GM21737 (cell line): ENCODE measurements around the gene FASLG.
"Not testable (repeated sequence)": the region's sequence is repeated elsewhere in the genome, so short reads cannot be mapped to it uniquely, and the experiment has no call there.

Source experiments
- ATAC-seq: cut with Tn5 transposase; IDR thresholded peaks from one replicate; pipeline ENCODE4 v1.9.1; 2021; ENCODE audit warnings: mild to moderate bottlenecking, moderate library complexity; ENCODE audit not compliant: unreplicated experiment

The FASLG gene

DNA sequence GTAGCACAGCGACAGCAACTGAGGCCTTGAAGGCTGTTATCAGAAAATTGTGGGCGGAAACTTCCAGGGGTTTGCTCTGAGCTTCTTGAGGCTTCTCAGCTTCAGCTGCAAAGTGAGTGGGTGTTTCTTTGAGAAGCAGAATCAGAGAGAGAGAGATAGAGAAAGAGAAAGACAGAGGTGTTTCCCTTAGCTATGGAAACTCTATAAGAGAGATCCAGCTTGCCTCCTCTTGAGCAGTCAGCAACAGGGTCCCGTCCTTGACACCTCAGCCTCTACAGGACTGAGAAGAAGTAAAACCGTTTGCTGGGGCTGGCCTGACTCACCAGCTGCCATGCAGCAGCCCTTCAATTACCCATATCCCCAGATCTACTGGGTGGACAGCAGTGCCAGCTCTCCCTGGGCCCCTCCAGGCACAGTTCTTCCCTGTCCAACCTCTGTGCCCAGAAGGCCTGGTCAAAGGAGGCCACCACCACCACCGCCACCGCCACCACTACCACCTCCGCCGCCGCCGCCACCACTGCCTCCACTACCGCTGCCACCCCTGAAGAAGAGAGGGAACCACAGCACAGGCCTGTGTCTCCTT, at the start of gene FASLG:
Gene FASLG (plus strand): TSS at position 233 of the 583 bp plus-strand sequence. CDS start 99 bp downstream, at position 332.
- ATAC-seq, result no peak

GRCh38 chr1:172609528-172609927, 49.4 kb upstream of the FASLG start:
- no peak for ATAC-seq

DNA sequence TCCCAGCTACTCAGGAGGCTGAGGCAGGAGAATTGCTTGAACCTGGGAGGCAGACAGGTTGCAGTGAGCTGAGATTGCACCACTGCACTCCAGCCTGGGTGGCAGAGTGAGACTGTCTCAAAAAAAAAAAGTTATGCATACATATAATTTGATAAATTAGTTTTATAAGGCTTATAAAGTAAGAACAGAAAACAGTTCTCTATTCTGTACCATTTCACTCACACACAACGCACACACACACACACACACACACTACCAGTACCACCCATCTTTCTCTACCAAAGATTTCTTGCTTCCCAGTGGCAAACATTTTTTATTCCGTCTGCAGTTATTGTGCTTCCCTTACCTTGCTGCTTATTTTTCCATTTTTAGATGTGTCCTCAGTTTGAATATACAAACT, 46.4 kb upstream of the FASLG start:
- no peak for ATAC-seq

GRCh38 chr1:172613294-172613693, 45.6 kb upstream of the FASLG start:
- no peak for ATAC-seq

DNA sequence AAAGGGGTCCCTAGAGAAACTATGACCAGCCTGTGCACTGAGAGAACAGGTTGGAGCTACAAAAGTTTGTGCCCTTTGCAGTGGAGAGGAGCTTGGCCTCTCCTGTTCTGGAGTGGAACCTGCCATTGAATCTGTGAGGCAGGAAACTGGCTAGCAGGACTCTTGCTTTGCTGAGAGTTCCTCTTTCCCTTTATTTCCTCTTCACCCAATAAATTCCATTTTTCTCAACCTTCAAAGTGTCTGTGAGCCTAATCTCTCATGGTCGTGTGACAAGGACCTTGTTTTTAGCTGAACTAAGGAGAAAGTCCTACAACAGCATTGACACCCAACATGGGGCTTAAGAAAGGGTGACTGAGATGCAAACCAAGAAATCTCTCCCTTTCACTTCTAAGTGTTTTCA, 42.7 kb upstream of the FASLG start:
- ATAC-seq, result no peak

DNA sequence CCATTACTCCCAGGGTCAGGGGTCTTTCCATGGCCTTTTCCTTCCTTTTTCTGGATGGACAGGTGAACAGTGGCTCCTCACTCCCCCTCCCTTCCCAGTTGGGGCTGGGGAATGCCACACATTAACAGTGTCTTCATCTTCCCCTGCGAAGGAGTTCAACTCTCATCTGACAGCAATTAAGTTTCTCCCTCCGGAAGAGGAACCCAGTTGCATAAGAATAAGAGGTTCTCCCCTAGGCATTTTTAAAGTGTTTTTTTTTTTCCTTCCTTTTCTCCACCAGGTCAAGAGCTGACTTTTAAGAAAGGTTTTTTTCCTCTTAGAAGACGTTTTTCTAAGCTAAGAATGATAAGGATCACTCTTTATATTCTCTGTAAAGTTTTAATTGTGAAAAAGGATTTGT, 42.3 kb upstream of the FASLG start:
- ATAC-seq, result no peak

GRCh38 chr1:172620603-172621002, 38.3 kb upstream of the FASLG start:
- ATAC-seq, result not testable (repeated sequence)

DNA sequence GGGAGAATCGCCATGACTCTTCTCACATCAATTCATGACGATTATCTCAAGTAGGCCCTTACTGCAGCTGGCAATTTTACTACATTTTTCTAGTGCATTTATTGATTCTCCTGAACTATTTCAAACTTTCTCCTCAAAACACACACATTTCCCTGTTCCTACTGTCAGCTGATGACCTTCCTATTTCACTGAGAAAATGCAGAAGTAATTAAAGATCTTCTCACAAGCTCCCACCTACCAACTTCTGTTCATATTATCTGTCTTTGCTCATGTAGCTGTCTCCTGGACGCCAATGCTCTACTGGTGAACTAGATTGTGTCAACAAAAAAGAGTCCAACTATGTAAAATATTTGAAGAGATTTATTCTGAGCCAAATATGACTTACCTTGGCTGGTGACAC, 36.4 kb upstream of the FASLG start:
- ATAC-seq, result no peak

DNA sequence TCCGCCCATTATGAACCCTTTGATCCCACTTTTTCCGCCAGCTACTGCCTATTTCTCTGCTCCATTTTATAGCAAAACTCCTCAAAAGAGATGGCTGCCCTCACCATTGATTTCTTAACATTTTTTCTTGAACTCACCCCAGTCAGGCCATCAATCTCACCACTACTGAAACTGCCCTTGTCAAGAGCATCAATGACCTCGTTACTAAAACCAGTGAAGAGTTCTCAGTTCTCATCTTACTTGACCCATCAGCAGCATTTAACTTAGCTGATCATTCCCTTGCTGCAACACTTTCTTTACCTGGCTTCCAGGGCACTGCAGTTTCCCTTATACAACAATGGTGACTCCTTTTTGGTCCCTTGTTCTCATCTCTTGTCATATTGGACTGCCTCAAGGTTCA, 35.2 kb upstream of the FASLG start:
- ATAC-seq, result no peak

GRCh38 chr1:172626845-172627244, 32.1 kb upstream of the FASLG start:
- no peak for ATAC-seq

DNA sequence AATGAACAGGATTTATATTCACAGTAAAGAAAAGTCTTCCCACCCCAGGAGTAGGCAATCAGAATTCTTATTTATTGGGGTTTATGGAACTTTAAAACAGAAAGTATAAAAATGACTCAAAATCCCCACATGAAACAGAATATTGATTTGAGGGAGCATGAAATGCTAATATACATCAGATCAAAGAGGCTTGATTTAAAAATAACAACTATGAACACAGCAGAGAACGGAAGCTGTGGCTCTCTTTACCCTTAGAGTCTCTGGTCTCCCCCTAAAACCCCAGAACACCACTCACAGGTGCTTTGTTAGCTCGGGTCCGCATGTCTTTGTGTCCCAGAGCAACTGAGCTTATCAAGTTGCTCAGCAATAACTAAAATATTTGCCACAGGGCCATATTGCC, 31.2 kb upstream of the FASLG start:
- ATAC-seq, result no peak

DNA sequence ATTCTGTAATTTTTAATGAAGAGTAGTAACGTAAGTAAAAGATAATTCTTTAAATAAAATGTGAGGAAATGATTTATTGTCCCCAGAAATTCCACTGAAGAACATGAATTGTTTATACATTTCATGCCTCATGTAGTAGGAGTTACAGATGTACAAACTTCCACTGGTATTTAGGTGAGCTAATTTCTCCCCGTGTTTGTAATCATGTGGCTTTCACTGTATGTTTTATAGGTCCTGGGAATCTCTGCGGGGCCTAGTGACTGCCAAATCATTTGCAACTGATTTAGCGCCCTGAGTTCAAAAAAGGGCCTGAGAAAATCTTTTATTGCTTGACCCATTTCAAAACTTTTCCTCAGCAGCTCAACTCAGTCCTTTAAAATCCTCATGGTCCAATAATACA, 30.5 kb upstream of the FASLG start:
- no peak for ATAC-seq

DNA sequence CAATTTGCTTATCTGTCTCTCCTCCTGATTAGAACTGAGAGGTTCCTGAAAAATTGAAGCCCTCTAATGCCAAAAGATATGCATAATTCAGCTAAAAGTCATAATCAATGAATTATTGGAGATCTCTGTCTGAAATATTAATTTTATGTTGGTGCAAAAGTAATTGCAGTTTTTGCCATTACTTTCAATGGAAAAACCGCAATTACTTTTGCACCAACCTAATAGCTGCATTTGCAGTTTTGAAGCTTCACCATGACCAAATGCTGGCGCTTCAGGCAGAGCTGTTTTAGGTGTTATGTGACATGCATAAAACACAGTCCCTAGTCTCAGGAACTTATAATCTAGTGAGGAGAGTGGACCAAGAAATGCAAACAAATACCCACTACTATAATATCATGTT, 29.7 kb upstream of the FASLG start:
- ATAC-seq, result no peak

DNA sequence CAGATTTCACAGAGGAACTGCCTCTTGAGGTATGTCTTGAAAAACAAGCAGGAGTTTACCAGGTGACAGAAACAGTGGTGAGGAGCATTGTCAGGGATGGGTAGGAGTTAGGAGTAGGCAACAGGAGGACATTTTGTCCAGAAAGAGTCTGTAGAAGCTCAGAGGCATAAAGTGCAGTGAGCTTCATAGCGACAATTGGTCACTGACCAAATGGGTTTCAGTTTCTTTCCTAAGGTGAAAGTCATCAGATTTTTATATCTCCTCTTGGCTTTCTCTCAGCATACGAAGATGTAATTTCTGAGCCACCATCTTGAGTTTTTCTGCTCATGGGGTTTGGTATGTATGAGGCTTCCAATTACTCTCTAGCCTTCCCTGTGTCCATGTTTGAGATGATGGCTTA, 29.3 kb upstream of the FASLG start:
- no peak for ATAC-seq

- no peak for ATAC-seq
Observed at GRCh38 chr1:172630056-172630818, 28.7 kb upstream of the FASLG start.

DNA sequence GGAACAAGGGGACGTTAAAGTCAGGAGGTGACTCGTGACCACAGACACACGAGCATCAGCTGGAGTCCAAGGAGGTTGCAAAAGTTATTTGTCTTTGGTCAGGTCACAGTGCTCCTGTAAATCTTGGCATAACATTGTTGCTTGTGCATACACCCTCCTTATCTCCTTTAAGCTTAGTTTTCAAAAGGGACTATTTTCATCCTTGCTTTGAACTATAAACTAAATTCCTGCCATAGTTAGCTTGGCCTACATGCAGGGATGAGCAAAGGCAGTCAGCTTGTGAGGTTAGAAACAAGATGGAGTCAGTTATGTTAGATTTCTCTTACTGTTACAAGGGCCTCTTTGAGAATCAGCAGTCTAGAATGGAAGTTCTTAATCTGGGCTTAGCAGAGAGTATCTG, 28.0 kb upstream of the FASLG start:
- ATAC-seq, result no peak

- no peak for ATAC-seq
Observed at GRCh38 chr1:172637522-172637921, 21.4 kb upstream of the FASLG start.

- ATAC-seq, result no peak
Observed at GRCh38 chr1:172638249-172638648, 20.7 kb upstream of the FASLG start.

GRCh38 chr1:172638885-172639831, 19.7 kb upstream of the FASLG start:
- no peak for ATAC-seq

DNA sequence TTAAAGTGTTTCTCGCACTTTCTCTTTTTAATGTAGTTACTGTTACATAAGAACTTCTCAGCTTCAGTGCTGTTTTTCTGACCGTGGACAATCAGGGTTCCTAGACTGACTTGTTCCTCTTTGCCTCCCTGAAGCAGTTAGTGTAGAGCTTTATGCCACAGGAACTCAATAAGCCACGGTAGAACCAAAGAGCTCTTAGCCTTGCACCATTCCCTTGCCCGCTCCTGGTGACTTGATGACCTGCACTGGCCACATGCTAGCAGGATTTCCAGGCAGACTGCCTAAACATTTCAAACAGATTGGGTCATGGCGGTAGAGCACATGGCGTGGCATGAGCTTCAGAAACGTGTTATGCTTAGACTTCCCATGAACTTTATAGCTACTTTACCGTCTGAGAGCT, 18.8 kb upstream of the FASLG start:
- no peak for ATAC-seq

- no peak for ATAC-seq
Observed at GRCh38 chr1:172641492-172641891, 17.4 kb upstream of the FASLG start.

- ATAC-seq, result no peak
Observed at GRCh38 chr1:172642970-172643369, 15.9 kb upstream of the FASLG start.
